BJ (cell line): ENCODE data around the gene PTK7. TPM values are rescaled to one million over a fixed set of nuclear protein-coding genes. Genes with fewer than 3 reads are reported as not detected.

Experiments used
- CTCF ChIA-PET: fragments of 350-600 bp; formaldehyde crosslinking; extraction: SDS; loops from one replicate; lab custom pipeline; 2021; ENCODE audit warnings: antibody characterized with exemption, inconsistent platforms; lab: Yijun Ruan, JAX
- POLR2A ChIA-PET: fragments of 300-600 bp; sonication (Branson Sonifier 250); formaldehyde crosslinking; extraction: SDS; loops from one replicate; lab custom pipeline; 2021; ENCODE audit warnings: antibody characterized with exemption; lab: Charles Lee
- DNase-seq: peaks from one replicate; pipeline ENCODE4 v3.0.0-alpha.2; 2011; ENCODE audit warnings: low read depth
- H3K27me3 ChIP-seq: 2 replicates; pipeline ENCODE4 v1.6.0; 2011; ENCODE audit warnings: low read length; ENCODE audit not compliant: control insufficient read depth, insufficient read depth
- H3K36me3 ChIP-seq: 2 replicates; pipeline ENCODE4 v1.5.1; 2011; ENCODE audit warnings: low read length; ENCODE audit not compliant: control insufficient read depth, insufficient read depth
- H3K4me3 ChIP-seq: 2 replicates; pipeline ENCODE4 v1.5.1; 2011; ENCODE audit warnings: low read depth, mild to moderate bottlenecking, control low read depth, low read length
- CTCF ChIP-seq: IDR thresholded peaks from 2 replicates; pipeline ENCODE4 v1.5.1; 2011; ENCODE audit warnings: low read depth, mild to moderate bottlenecking, control low read depth, inconsistent platforms, low read length, moderate library complexity; ENCODE audit not compliant: insufficient read depth
- polyA plus RNA-seq: library from polyadenylated mRNA; depleted of rRNA; stranded (reverse); fragments of >200 nt; gene quantifications from 2 replicates; pipeline ENCODE4 v1.2.3, GENCODE V29; 2011

PTK7 gene
- polyA plus RNA-seq, 1 experiment = 362 TPM

- POLR2A ChIA-PET = no interaction called here
- no peak for TF ChIP-seq CTCF
- Histone ChIP-seq H3K4me3 (no peak overlapping the region), H3K36me3 (peaks cover 7% of the 10 kb centered on the region; the same call in 1 of the 2 replicates), H3K27me3 (no peaks in the 10 kb centered on the region)
- no peak for DNase-seq
- CTCF ChIA-PET = interaction anchor here (0.6 to 3.7 kb wide), 4 partner anchors 10 to 274 kb away, joined by 3 to 23 read pairs (median 4); no protein-coding TSS in a partner anchor
Observed at GRCh38 chr6:43062818-43063217, 13.3 kb upstream of the PTK7 start.

DNA sequence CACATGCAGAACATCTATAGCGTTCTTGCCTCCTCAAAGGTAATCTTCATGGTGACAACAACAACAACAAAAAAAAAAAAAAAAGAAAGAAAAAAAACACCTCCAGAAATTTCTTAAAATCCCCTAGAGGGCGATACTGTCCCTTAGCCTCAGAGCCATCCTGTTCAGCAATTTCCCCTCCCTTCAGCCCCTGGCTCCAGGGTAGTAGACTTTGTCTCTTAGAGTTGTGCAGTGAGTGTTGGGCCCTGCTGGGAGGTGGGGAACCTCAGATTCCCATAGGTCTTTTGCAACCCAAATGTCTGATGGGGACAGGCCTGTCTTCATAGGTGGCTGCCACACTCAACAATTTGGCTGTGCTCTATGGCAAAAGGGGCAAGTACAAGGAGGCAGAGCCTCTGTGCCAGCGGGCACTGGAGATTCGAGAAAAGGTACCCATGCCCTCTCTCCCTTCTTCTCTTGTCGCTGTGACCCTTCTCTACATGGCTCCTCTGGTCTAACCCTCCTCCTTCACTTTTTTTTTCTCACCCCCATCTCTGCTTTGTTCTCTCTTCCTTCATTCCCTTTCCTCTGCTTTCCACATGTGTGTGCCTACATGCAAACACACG lies 6.0 kb upstream of the PTK7 start:
- TF ChIP-seq CTCF = peak; percentile 78
- H3K27me3 ChIP-seq = no peaks in the 10 kb centered on the region
- ChIA-PET POLR2A (no interaction called here), CTCF (interaction anchor here (0.6 to 3.8 kb wide), 11 partner anchors 10 to 77 kb away, joined by 3 to 39 read pairs (median 4); no protein-coding TSS in a partner anchor)
- DNase-seq = no peak
- H3K4me3 ChIP-seq = no peak overlapping the region
- peaks cover 8% of the 10 kb centered on the region; the same call in 1 of the 2 replicates for H3K36me3 ChIP-seq

- POLR2A ChIA-PET = interaction anchor here (1.0 kb wide), 1 partner anchor 46 kb away, joined by 3 read pairs; no protein-coding TSS in a partner anchor
- Histone ChIP-seq H3K27me3 (no peaks in the 10 kb centered on the region), H3K4me3 (peak overlapping the region; percentile 79), H3K36me3 (0 out of 2 replicates have a peak, but pooled peaks cover 1% of the 10 kb centered on the region)
- TF ChIP-seq CTCF = no peak
- CTCF ChIA-PET = interaction anchor here (1.1 to 5.7 kb wide), 5 partner anchors 22 to 68 kb away, joined by 3 to 42 read pairs (median 5); no protein-coding TSS in a partner anchor
- no peak for DNase-seq
Observed at GRCh38 chr6:43074847-43075669, 1.1 kb upstream of the PTK7 start.

- ChIA-PET CTCF (interaction anchor here (0.8 to 5.7 kb wide), 9 partner anchors 13 to 67 kb away, joined by 3 to 42 read pairs (median 3); no protein-coding TSS in a partner anchor), POLR2A (interaction anchor here (0.5 to 2.0 kb wide), 2 partner anchors 49 to 821 kb away, joined by 7 to 12 read pairs; no protein-coding TSS in a partner anchor)
- Histone ChIP-seq H3K27me3 (no peaks in the 10 kb centered on the region), H3K4me3 (peak overlapping the region; percentile 79), H3K36me3 (0 out of 2 replicates have a peak, but pooled peaks cover 1% of the 10 kb centered on the region)
- no peak for TF ChIP-seq CTCF
- no peak for DNase-seq
Observed at GRCh38 chr6:43076464-43077332, 584 bp downstream of the PTK7 start.
